Osteocyte (in vitro differentiated cells): ENCODE data around the gene PMIS2. TPM values are rescaled to one million over a fixed set of nuclear protein-coding genes. Genes with fewer than 3 reads are reported as not detected.

ENCODE experiments used
- DNase-seq: peaks from one replicate; pipeline ENCODE4 v3.0.0; 2021; ENCODE audit warnings: mixed read lengths; ENCODE audit not compliant: unreplicated experiment; ENCODE audit errors: extremely low spot score
- H3K27ac Mint-ChIP-seq: one replicate; pipeline ENCODE4 v1.8.0; 2021; ENCODE audit warnings: mild to moderate bottlenecking, mixed read lengths; ENCODE audit not compliant: unreplicated experiment
- H3K27me3 Mint-ChIP-seq: one replicate; pipeline ENCODE4 v1.8.0; 2021; ENCODE audit warnings: mixed read lengths; ENCODE audit not compliant: unreplicated experiment
- H3K36me3 Mint-ChIP-seq: one replicate; pipeline ENCODE4 v1.8.0; 2021; ENCODE audit warnings: mixed read lengths; ENCODE audit not compliant: unreplicated experiment
- H3K4me1 Mint-ChIP-seq: one replicate; pipeline ENCODE4 v1.8.0; 2021; ENCODE audit warnings: mixed read lengths; ENCODE audit not compliant: unreplicated experiment
- H3K4me3 Mint-ChIP-seq: one replicate; pipeline ENCODE4 v1.8.0; 2021; ENCODE audit warnings: mild to moderate bottlenecking, moderate library complexity, mixed read lengths; ENCODE audit not compliant: unreplicated experiment
- H3K9me3 Mint-ChIP-seq: one replicate; pipeline ENCODE4 v1.8.0; 2021; ENCODE audit warnings: mixed read lengths; ENCODE audit not compliant: unreplicated experiment
- CTCF ChIP-seq: fragments of 200-600 bp; sonication (generic); IDR thresholded peaks from 2 replicates; pipeline ENCODE4 v1.5.0; 2021; ENCODE audit warnings: antibody characterized with exemption, mild to moderate bottlenecking, moderate library complexity
- total RNA-seq: library from RNA; stranded (reverse); gene quantifications from 2 replicates; pipeline ENCODE4 v1.2.1, GENCODE V29; 2021

PMIS2 gene
- total RNA-seq, 1 donor from 2014 or later, result not detected

GRCh38 chr19:35562336-35562735 lies 23.6 kb upstream of the PMIS2 start:
- no peak for TF ChIP-seq CTCF
- H3K9me3 Mint-ChIP-seq, result no peaks in the 10 kb centered on the region
- H3K27me3 Mint-ChIP-seq, result peaks cover 34% of the 10 kb centered on the region

GRCh38 chr19:35562776-35563175 lies 23.2 kb upstream of the PMIS2 start:
- Mint-ChIP-seq H3K27me3 (peaks cover 33% of the 10 kb centered on the region), H3K9me3 (no peaks in the 10 kb centered on the region), H3K27ac (no peak overlapping the region), H3K4me1 (peaks cover 2% of the 10 kb centered on the region), H3K4me3 (no peak overlapping the region), H3K36me3 (no peaks in the 10 kb centered on the region)
- DNase-seq, result no peak
- TF ChIP-seq CTCF, result no peak

More at GRCh38 chr19:35562336-35562735, 23.6 kb upstream of the PMIS2 start:
- H3K27ac Mint-ChIP-seq, result no peak overlapping the region
- H3K4me3 Mint-ChIP-seq, result no peak overlapping the region
- no peak for DNase-seq
- H3K36me3 Mint-ChIP-seq, result no peaks in the 10 kb centered on the region
- H3K4me1 Mint-ChIP-seq, result peaks cover 3% of the 10 kb centered on the region

- Mint-ChIP-seq H3K9me3 (no peaks in the 10 kb centered on the region), H3K4me3 (no peak within 1 kb of the TSS), H3K27me3 (peaks cover 31% of the 10 kb centered on the region), H3K4me1 (no peaks in the 10 kb centered on the region), H3K36me3 (no peaks in the 10 kb centered on the region), H3K27ac (no peak within 1 kb of the TSS)
- DNase-seq, result no peak
- no peak for TF ChIP-seq CTCF
Measured at GRCh38 chr19:35563207-35563829, 22.7 kb upstream of the PMIS2 start, which contains the start of gene ATP4A. Gene ATP4A, minus strand, starts transcription at chr19:35563658. Its CDS starts 29 bp downstream, at chr19:35563629.

GRCh38 chr19:35565016-35565856 lies 20.7 kb upstream of the PMIS2 start:
- Mint-ChIP-seq H3K9me3 (no peaks in the 10 kb centered on the region), H3K27ac (no peak overlapping the region), H3K36me3 (no peaks in the 10 kb centered on the region), H3K4me3 (no peak overlapping the region), H3K4me1 (no peaks in the 10 kb centered on the region), H3K27me3 (peaks cover 18% of the 10 kb centered on the region)
- TF ChIP-seq CTCF, result no peak
- DNase-seq, result no peak

GRCh38 chr19:35566738-35567137 lies 19.2 kb upstream of the PMIS2 start:
- Mint-ChIP-seq H3K27me3 (peaks cover 13% of the 10 kb centered on the region), H3K9me3 (no peaks in the 10 kb centered on the region), H3K36me3 (no peaks in the 10 kb centered on the region), H3K4me3 (no peak overlapping the region), H3K4me1 (no peaks in the 10 kb centered on the region), H3K27ac (no peak overlapping the region)
- no peak for TF ChIP-seq CTCF
- DNase-seq, result no peak
